HFF-Myc (cell line): ENCODE data around the gene RFX2.
A peak's percentile ranks its signal among the peaks of the same experiment; 100 is the strongest.

Experiments
- DNase-seq: peaks from one replicate; pipeline ENCODE4 v3.0.0-alpha.2; 2011; ENCODE audit warnings: low read depth; ENCODE audit errors: extremely low read depth
- H3K4me3 ChIP-seq: replicated peaks from 2 replicates; pipeline ENCODE4 v1.5.1; 2011; ENCODE audit warnings: low read depth, mild to moderate bottlenecking, control low read depth, low read length
- CTCF ChIP-seq: IDR thresholded peaks from 2 replicates; pipeline ENCODE4 v1.5.1; 2012; ENCODE audit warnings: mild to moderate bottlenecking, low read depth, low read length, control low read depth; ENCODE audit errors: missing control alignments

Gene RFX2

GRCh38 chr19:6059988-6060599 is 50.2 kb downstream of the RFX2 start:
- H3K4me3 ChIP-seq = no peak overlapping the region
- no peak for DNase-seq
- no peak for TF ChIP-seq CTCF

- H3K4me3 ChIP-seq = no peak overlapping the region
- TF ChIP-seq CTCF = no peak
- DNase-seq = no peak
Observed at GRCh38 chr19:6059396-6059947, 50.8 kb downstream of the RFX2 start.

GRCh38 chr19:6058518-6059201 is 51.6 kb downstream of the RFX2 start:
- TF ChIP-seq CTCF = no peak
- H3K4me3 ChIP-seq = no peak overlapping the region
- no peak for DNase-seq

GRCh38 chr19:6057651-6058517 is 52.4 kb downstream of the RFX2 start:
- H3K4me3 ChIP-seq = no peak overlapping the region
- DNase-seq = no peak
- no peak for TF ChIP-seq CTCF

GRCh38 chr19:6056801-6057650 is 53.3 kb downstream of the RFX2 start:
- DNase-seq = peak; percentile 82
- no peak for TF ChIP-seq CTCF
- H3K4me3 ChIP-seq = no peak overlapping the region

- H3K4me3 ChIP-seq = no peak overlapping the region
- no peak for DNase-seq
- no peak for TF ChIP-seq CTCF
Observed at GRCh38 chr19:6056282-6056741, 54.0 kb downstream of the RFX2 start.
